Eye (tissue), 1 donor: ENCODE data around the gene LARP7.
A peak's percentile ranks its signal among the peaks of the same experiment; 100 is the strongest.
"Not testable (repeated sequence)": the region's sequence is repeated elsewhere in the genome, so short reads cannot be mapped to it uniquely, and the experiment has no call there.

Experiments
- DNase-seq: peaks from one replicate; pipeline ENCODE4 v3.0.0-alpha.2; 2015

LARP7 gene

DNA sequence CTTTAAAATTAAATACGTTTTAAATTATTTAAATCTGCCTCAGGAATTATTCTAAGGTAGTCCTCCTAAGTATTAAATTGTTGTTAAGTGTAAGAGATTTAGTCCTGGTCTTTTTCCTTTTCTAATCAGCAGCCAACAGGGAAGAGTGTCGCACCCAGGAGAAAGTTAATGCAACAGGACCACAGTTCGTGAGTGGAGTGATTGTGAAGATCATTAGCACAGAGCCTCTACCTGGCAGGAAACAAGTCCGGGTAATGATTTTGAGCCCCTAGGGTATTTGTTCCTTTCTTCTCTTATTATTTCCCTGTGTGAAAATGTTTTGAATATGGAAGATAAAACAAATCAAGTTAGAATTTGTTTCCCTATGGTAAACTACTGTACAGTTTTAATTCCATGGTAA lies 13.4 kb downstream of the LARP7 start:
- no peak for DNase-seq

DNA sequence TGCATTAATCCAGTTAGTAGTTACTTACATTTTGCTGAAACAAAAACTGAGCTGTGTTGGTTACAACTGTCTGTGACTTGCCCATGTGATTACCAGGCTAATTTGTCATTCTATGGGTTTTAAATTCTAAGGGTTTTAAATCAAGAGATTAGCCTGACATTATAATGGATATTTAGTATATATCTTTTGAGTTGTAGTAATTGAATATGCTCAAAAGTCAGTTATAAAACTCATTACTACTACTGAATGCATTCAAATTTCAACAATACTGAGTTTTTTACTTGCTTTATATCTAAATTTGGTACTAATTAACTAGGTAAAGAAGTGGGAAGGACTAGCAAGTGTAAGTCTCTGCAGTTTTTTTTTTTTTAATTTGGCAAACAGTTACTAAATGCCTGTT lies 14.7 kb downstream of the LARP7 start:
- no peak for DNase-seq

DNA sequence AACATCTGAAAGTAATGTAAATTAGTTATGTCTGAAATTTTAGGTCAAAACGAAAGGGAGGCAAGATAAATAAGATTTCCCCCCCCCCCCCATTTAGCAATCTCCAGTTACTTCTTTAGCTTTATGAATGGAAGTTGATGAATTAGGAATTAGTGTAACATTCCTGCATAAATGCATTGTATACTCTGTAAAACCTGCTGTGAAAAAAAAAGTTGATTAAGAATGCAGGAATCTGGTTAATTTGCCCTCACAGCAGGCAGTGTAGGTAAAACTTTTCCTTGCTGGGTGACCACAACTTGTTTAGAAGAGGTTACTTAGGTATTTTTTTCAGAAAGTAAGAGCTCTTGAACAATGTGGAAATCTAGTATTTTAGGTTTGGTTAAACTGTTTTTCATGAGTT lies 15.3 kb downstream of the LARP7 start:
- DNase-seq = no peak

DNA sequence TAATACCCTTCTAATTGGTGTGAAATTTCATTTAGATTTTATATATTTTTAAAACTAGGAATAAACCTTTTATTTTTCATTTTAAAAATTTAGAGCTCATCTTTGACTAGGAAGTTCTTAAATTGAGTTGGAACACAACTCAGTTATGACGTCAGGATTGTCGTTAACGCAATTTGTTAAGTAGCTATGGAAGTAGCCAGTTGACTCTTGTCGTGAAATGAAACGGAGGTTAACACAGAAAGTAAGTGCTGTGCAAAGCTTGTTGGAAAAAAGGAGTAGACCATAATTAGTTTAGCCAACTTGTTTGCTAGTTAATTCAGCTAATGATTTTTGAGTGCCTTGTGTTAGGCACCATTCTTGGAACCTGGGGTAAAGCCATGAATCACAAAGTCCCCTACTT lies 18.3 kb downstream of the LARP7 start:
- no peak for DNase-seq

DNA sequence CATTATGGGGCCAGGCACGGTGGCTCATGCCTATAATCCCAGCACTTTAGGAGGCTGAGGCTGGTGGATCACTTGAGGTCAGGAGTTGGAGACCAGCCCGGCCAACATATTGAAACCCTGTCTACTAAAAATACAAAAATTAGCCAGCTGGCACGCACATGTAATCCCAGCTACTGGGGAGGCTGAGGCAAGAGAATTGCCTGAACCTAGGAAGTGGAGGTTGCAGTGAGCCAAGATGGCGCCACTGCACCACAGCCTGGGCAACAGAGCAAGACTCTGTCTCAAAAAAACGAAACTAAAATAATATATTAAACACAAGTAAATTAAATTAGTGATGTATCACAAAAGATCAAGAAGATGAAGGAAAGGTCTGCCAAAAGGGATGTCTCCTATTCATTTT lies 19.2 kb downstream of the LARP7 start:
- not testable (repeated sequence) for DNase-seq

DNA sequence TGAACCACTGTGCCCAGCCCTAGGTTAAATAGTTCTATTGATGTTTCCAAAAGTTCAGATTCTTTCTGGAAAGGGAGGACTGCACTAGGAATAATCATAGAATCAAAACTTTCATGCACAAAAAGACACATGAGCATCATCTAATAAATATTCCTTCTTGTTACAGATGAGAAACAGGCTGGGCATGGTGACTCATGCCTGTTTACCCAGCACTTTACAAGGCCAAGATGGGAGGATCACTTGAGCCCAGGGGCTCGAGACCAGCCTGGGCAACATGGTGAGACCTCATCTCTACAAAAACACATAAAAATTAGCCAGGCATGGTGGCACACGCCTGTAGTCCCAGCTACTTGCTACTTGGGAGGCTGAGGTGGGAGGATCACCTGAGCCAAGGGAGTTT lies 27.7 kb downstream of the LARP7 start:
- no peak for DNase-seq

GRCh38 chr4:112668131-112668530 lies 31.2 kb downstream of the LARP7 start:
- DNase-seq = no peak

- DNase-seq = no peak
Observed at GRCh38 chr4:112673076-112673475, 36.1 kb downstream of the LARP7 start.

DNA sequence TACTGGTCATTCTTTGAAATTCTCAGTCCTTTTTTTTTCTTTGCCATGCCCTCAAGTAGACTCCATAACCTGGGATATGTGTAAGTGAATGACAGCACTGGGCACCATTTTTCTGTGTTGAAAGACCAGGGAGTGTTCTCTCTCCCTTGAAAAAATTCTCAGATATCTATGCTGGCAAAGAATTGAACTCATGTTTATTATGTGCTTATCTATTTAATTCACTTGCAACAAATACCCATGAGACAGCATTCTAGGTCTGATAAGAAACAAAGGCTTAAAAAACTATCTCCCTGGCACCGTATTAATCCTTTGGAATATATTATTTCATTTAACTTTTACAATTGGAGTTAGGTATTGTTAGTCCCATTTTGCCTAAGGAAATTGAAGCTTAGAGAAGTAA lies 36.7 kb downstream of the LARP7 start:
- DNase-seq = no peak

DNA sequence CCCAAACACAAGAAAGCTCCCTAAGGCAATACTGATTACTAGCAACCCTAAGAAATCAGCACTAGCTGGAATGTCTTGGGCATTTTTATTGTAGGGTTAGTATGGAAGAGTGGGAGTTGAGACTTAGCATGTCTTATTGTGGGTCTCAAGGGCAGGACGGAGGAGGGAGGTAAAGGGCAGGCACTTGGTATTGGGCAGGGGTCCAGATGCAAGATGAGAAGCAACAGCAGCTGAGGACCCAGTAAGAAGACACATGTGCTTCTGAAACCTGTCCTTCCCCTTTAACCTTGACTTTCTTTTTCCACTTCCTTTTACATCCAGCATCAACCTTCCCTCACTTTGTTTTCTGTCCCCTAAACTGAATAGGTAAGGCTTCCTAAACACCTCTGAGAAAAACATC lies 37.4 kb downstream of the LARP7 start:
- DNase-seq = no peak

GRCh38 chr4:112677519-112678091 lies 40.7 kb downstream of the LARP7 start:
- no peak for DNase-seq

- DNase-seq = no peak
Observed at GRCh38 chr4:112680996-112681395, 44.1 kb downstream of the LARP7 start.

DNA sequence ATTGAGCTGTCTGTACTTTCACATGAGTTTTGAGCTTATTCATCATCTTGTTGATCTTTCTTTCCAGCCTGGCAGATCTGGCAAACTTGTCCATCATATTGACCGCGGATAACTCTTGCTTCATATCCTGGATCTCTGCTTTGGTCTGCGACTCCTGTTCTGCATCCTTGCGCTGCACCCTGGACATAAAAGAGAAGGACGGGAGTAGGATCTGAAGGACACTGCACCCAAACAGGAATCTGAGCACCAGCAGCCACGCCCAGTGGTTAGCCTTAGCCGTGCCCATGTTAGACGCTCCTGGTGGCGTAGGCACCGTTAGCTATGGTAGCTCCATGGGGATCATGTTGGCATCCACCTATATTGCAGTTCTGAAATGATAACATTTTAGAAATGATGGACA lies 56.6 kb downstream of the LARP7 start:
- DNase-seq = no peak

GRCh38 chr4:112700679-112701078 lies 63.7 kb downstream of the LARP7 start:
- no peak for DNase-seq

DNA sequence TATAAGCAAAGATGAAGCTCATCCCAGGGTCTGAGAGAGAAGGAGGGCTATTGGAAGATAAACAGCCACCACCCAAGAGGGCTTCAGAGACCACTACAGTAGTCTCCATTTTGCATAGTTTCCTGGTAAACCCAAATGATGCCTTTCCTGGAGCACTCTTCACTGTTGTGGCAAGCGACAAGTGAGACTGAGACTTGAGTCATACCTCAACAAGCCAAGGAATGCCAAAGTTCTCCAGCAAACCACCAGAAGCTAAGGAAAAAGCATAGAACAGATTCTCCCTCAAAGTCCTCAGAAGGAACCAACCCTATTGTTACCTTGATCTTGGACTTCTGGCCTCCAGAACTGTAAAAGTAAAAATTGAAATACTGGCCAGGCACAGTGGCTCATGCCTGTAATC lies 65.9 kb downstream of the LARP7 start:
- DNase-seq = no peak

- no peak for DNase-seq
Observed at GRCh38 chr4:112704322-112704721, 67.4 kb downstream of the LARP7 start.

DNA sequence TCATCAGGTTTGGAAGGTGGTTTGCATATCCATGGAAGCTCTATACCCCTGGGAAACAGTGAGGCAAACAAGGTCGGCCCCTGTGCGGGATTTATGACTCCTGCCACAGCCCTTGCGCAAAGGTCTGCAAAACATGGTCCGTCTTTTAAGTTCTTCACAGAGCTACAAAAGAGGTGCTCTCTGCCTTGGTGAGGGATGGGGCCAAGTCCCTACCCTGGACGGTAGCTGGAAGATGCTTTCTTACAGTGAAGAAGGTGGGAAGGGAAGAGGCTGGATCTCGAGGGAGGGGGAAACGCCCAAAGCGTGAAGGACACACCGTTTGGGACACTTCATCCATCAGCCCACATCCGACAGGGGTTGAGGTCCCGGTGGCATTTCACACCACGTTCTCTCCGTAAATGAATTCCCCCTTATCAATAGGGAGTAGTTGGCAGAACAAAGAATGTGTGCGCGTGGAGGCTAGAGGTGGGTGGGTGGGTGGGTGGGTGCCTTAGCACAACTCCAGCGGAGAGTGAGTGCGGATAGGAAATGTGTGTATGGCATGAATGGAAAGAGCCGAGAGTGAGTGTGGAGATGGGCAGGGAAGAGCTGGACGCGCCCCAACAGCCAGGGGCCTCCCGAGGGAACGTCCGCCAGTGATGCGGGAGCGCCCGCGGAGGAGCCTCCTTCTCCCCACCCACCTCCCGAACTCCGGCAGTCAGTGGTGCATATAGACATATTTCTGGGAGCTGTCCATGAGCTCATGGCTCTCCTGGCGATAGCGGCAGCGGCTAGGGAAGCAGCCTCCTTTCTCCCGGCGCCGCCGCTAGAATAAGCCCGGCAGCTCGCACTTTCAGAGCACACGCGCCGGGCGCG lies 68.3 kb downstream of the LARP7 start:
- DNase-seq = peak; percentile 86

GRCh38 chr4:112705891-112706839 lies 69.2 kb downstream of the LARP7 start:
- peak; percentile 75 for DNase-seq

DNA sequence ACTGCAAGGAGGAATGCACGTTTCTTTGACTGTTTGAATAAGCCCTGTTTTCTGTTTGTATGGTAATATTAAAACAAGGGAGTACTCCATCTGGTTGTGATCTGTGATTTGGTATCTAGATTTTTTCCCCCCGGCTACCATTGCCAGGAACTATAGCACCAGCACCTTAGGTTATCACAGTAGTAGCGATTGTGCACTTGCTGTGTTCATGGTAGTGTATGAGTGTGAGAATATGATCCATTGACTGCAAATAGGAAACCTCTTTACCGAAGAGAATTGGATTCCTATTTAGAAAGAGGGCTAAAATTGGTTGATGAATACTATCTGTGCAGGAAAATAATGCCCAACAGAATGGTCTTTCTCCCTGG lies 69.9 kb downstream of the LARP7 start:
- no peak for DNase-seq
